HEK293 (cell line): ENCODE results near the gene LCN12.

ENCODE experiments used
- TCF7L2 ChIP-seq: IDR thresholded peaks from 2 replicates; pipeline ENCODE4 v1.6.1; 2011; ENCODE audit warnings: low read depth, mild to moderate bottlenecking, inconsistent platforms, low read length, moderate library complexity, borderline replicate concordance
- ZNF24 ChIP-seq: fragments of 450-650 bp; formaldehyde crosslinking; IDR thresholded peaks from 2 replicates; pipeline ENCODE4 v1.5.1; 2016; ENCODE audit warnings: missing biosample characterization, missing genetic modification characterization
- ZNF274 ChIP-seq, 2 experiments: fragments of 200-500 bp in 1 of 2; fragments of 450-650 bp in 1 of 2; sonication (Bioruptor generic) in 1 of 2; formaldehyde crosslinking in 1 of 2; IDR thresholded peaks; 2 replicates each; pipeline versions ENCODE4 v1.5.1 to v1.6.1; 2014 to 2016; ENCODE audit warnings: borderline replicate concordance in 1 of 2, inconsistent platforms in 1 of 2, low read length in 1 of 2, missing biosample characterization in 1 of 2, missing genetic modification characterization in 1 of 2
- ZNF311 ChIP-seq: fragments of 450-650 bp; formaldehyde crosslinking; IDR thresholded peaks from 2 replicates; pipeline ENCODE4 v1.5.1; 2017; ENCODE audit warnings: missing biosample characterization, missing genetic modification characterization, borderline replicate concordance
- ZNF362 ChIP-seq: fragments of 450-650 bp; formaldehyde crosslinking; IDR thresholded peaks from 2 replicates; pipeline ENCODE4 v1.5.1; 2016; ENCODE audit warnings: missing biosample characterization, missing genetic modification characterization
- ZNF449 ChIP-seq: fragments of 450-650 bp; formaldehyde crosslinking; IDR thresholded peaks from 2 replicates; pipeline ENCODE4 v1.5.1; 2017; ENCODE audit warnings: missing biosample characterization, mild to moderate bottlenecking, missing genetic modification characterization, moderate library complexity
- ZNF544 ChIP-seq: fragments of 450-650 bp; formaldehyde crosslinking; IDR thresholded peaks from 2 replicates; pipeline ENCODE4 v1.5.0; 2017; ENCODE audit warnings: missing biosample characterization, missing genetic modification characterization
- ZNF626 ChIP-seq: fragments of 450-650 bp; sonication (Bioruptor Pico); formaldehyde crosslinking; IDR thresholded peaks from 2 replicates; pipeline ENCODE4 v1.5.1; 2018; ENCODE audit warnings: missing biosample characterization, missing genetic modification characterization, inconsistent platforms
- ZNF629 ChIP-seq: fragments of 450-650 bp; formaldehyde crosslinking; IDR thresholded peaks from 2 replicates; pipeline ENCODE4 v1.5.1; 2017; ENCODE audit warnings: missing biosample characterization, missing genetic modification characterization
- ZNF639 ChIP-seq: fragments of 450-650 bp; formaldehyde crosslinking; IDR thresholded peaks from 2 replicates; pipeline ENCODE4 v1.5.1; 2016; ENCODE audit warnings: missing biosample characterization, missing genetic modification characterization
- ZNF704 ChIP-seq: fragments of 450-650 bp; formaldehyde crosslinking; IDR thresholded peaks from 2 replicates; pipeline ENCODE4 v1.5.1; 2016; ENCODE audit warnings: missing biosample characterization, missing genetic modification characterization
- ZNF776 ChIP-seq: fragments of 450-650 bp; formaldehyde crosslinking; IDR thresholded peaks from 2 replicates; pipeline ENCODE4 v1.5.0; 2017; ENCODE audit warnings: missing biosample characterization, missing genetic modification characterization, borderline replicate concordance

- TF ChIP-seq ZNF24 (tag by site-specific recombination) (no peak), ZNF449 (tag by site-specific recombination) (no peak), ZNF776 (no peak), ZNF626 (no peak), ZNF639 (tag by site-specific recombination) (no peak), ZNF362 (tag by site-specific recombination) (no peak), ZNF274 (IDR thresholded peaks at IDR 0.05; ENCODE audit: low read length) (no peak), ZNF274 (tag by site-specific recombination; IDR thresholded peaks at IDR 0.05; ENCODE audit: borderline replicate concordance) (no peak), ZNF544 (tag by site-specific recombination) (no peak), ZNF311 (tag by site-specific recombination) (no peak), TCF7L2 (no peak), ZNF629 (tag by site-specific recombination) (no peak), ZNF704 (tag by site-specific recombination) (no peak)
Measured at GRCh38 chr9:136946228-136947027, 5.6 kb upstream of the LCN12 start.
